H9 (cell line): ENCODE data around the gene PHKG1. TPM values are rescaled to one million over a fixed set of nuclear protein-coding genes. Genes with fewer than 3 reads are reported as not detected.

Source experiments
- DNase-seq: peaks from one replicate; pipeline ENCODE4 v3.0.0-alpha.2; 2017
- H2AFZ ChIP-seq: one replicate; pipeline ENCODE4 v1.6.1; 2013; ENCODE audit warnings: mild to moderate bottlenecking, low read length, control low read depth, moderate library complexity
- H2AK5ac ChIP-seq: 2 replicates; pipeline ENCODE4 v1.6.1; 2013; ENCODE audit warnings: low read length, control low read depth, mixed read lengths; ENCODE audit not compliant: insufficient read length
- H2BK120ac ChIP-seq: one replicate; pipeline ENCODE4 v1.6.1; 2013; ENCODE audit warnings: low read depth, mild to moderate bottlenecking, low read length, control low read depth, inconsistent platforms; ENCODE audit not compliant: poor library complexity, severe bottlenecking
- H2BK12ac ChIP-seq: 2 replicates; pipeline ENCODE4 v1.6.1; 2013; ENCODE audit warnings: low read length, control low read depth, mixed read lengths, low read depth; ENCODE audit not compliant: insufficient read length
- H2BK15ac ChIP-seq: 2 replicates; pipeline ENCODE4 v1.6.1; 2013; ENCODE audit warnings: low read depth, low read length, control low read depth
- H2BK20ac ChIP-seq: one replicate; pipeline ENCODE4 v1.6.1; 2013; ENCODE audit warnings: low read depth, mild to moderate bottlenecking, low read length, control low read depth, inconsistent platforms; ENCODE audit not compliant: poor library complexity, severe bottlenecking
- H2BK5ac ChIP-seq: 2 replicates; pipeline ENCODE4 v1.6.1; 2013; ENCODE audit warnings: low read length, control low read depth, mixed read lengths; ENCODE audit not compliant: insufficient read length
- H3K14ac ChIP-seq: 2 replicates; pipeline ENCODE4 v1.6.1; 2013; ENCODE audit warnings: low read length, control low read depth; ENCODE audit not compliant: insufficient read depth
- H3K18ac ChIP-seq: 2 replicates; pipeline ENCODE4 v1.6.1; 2013; ENCODE audit warnings: low read depth, mild to moderate bottlenecking, mixed read lengths, low read length, control low read depth; ENCODE audit not compliant: insufficient read length
- H3K23ac ChIP-seq: 2 replicates; pipeline ENCODE4 v1.6.1; 2013; ENCODE audit warnings: low read length, control low read depth, mixed read lengths, low read depth; ENCODE audit not compliant: insufficient read length
- H3K23me2 ChIP-seq: 2 replicates; pipeline ENCODE4 v1.6.1; 2013; ENCODE audit warnings: low read depth, mild to moderate bottlenecking, mixed read lengths, low read length, control low read depth; ENCODE audit not compliant: insufficient read length, poor library complexity, severe bottlenecking
- H3K27ac ChIP-seq: 2 replicates; pipeline ENCODE4 v1.5.1; 2013; ENCODE audit warnings: low read length, control low read depth, mixed read lengths, low read depth; ENCODE audit not compliant: insufficient read length
- H3K27me3 ChIP-seq: 2 replicates; pipeline ENCODE4 v1.6.1; 2013; ENCODE audit warnings: low read length, control low read depth, inconsistent platforms; ENCODE audit not compliant: insufficient read depth
- H3K4ac ChIP-seq: 2 replicates; pipeline ENCODE4 v1.6.1; 2013; ENCODE audit warnings: low read depth, mild to moderate bottlenecking, control low read depth, inconsistent platforms, low read length, moderate library complexity
- H3K4me1 ChIP-seq: 2 replicates; pipeline ENCODE4 v1.6.1; 2013; ENCODE audit warnings: low read length, control low read depth, inconsistent platforms; ENCODE audit not compliant: insufficient read depth
- H3K4me2 ChIP-seq: 2 replicates; pipeline ENCODE4 v1.6.1; 2013; ENCODE audit warnings: low read length, control low read depth, mixed read lengths; ENCODE audit not compliant: insufficient read length, insufficient read depth
- H3K56ac ChIP-seq: 2 replicates; pipeline ENCODE4 v1.6.1; 2013; ENCODE audit warnings: low read depth, mild to moderate bottlenecking, mixed read lengths, low read length, control low read depth; ENCODE audit not compliant: insufficient read length
- H3K79me1 ChIP-seq: 2 replicates; pipeline ENCODE4 v1.6.1; 2013; ENCODE audit warnings: low read depth, mild to moderate bottlenecking, moderate library complexity, low read length, control low read depth, inconsistent platforms; ENCODE audit not compliant: insufficient read depth, poor library complexity, severe bottlenecking
- H3K79me2 ChIP-seq: 2 replicates; pipeline ENCODE4 v1.6.1; 2013; ENCODE audit warnings: low read length, control low read depth, inconsistent platforms; ENCODE audit not compliant: insufficient read depth
- H3K9ac ChIP-seq: 2 replicates; pipeline ENCODE4 v1.6.1; 2013; ENCODE audit warnings: low read length, control low read depth, mixed read lengths; ENCODE audit not compliant: insufficient read length; ENCODE audit errors: extremely low read depth
- H3K9me3 ChIP-seq: one replicate; pipeline ENCODE4 v1.6.1; 2013; ENCODE audit warnings: low read depth, low read length, inconsistent platforms; ENCODE audit not compliant: control insufficient read depth
- H3T11ph ChIP-seq: one replicate; pipeline ENCODE4 v1.6.1; 2013; ENCODE audit warnings: mild to moderate bottlenecking, low read length, control low read depth, inconsistent platforms
- H4K20me1 ChIP-seq: one replicate; pipeline ENCODE4 v1.6.1; 2013; ENCODE audit not compliant: control insufficient read depth, insufficient read length, insufficient read depth
- H4K5ac ChIP-seq: 2 replicates; pipeline ENCODE4 v1.6.1; 2013; ENCODE audit warnings: low read depth, mild to moderate bottlenecking, mixed read lengths, low read length, control low read depth; ENCODE audit not compliant: insufficient read length
- H4K8ac ChIP-seq: replicated peaks from 2 replicates; pipeline ENCODE4 v1.6.1; 2013; ENCODE audit warnings: low read length, control low read depth, mixed read lengths, low read depth; ENCODE audit not compliant: insufficient read length
- H4K91ac ChIP-seq: 2 replicates; pipeline ENCODE4 v1.6.1; 2013; ENCODE audit warnings: low read depth, mild to moderate bottlenecking, moderate library complexity, mixed read lengths, low read length, control low read depth; ENCODE audit not compliant: insufficient read length
- H3K27ac Mint-ChIP-seq, 3 experiments: 2 replicates in 2 of 3; 3 replicates in 1 of 3; pipeline ENCODE4 v1.8.0; 2020 to 2021; ENCODE audit warnings: mixed read lengths in 3 of 3, mild to moderate bottlenecking in 1 of 3, moderate library complexity in 1 of 3
- H3K27me3 Mint-ChIP-seq: 2 replicates; pipeline ENCODE4 v1.8.0; 2021; ENCODE audit warnings: low read depth, mild to moderate bottlenecking, moderate library complexity, mixed read lengths
- H3K36me3 Mint-ChIP-seq, 3 experiments: 2 replicates in 2 of 3; 3 replicates in 1 of 3; pipeline ENCODE4 v1.8.0; 2020 to 2021; ENCODE audit warnings: low read depth in 3 of 3, mixed read lengths in 3 of 3; ENCODE audit not compliant: insufficient read depth in 1 of 3
- H3K4me1 Mint-ChIP-seq, 2 experiments: 2 replicates each; pipeline ENCODE4 v1.8.0; 2020; ENCODE audit warnings: mixed read lengths in 2 of 2
- H3K4me3 Mint-ChIP-seq, 2 experiments: 2 replicates in 1 of 2; 3 replicates in 1 of 2; pipeline ENCODE4 v1.8.0; 2020 to 2021; ENCODE audit warnings: mild to moderate bottlenecking in 2 of 2, mixed read lengths in 2 of 2, moderate library complexity in 1 of 2
- H3K9me3 Mint-ChIP-seq, 2 experiments: 2 replicates in 1 of 2; 3 replicates in 1 of 2; pipeline ENCODE4 v1.8.0; 2020; ENCODE audit warnings: mild to moderate bottlenecking in 2 of 2, mixed read lengths in 2 of 2, moderate library complexity in 1 of 2
- CTCF ChIP-seq: fragments of 200-600 bp; sonication (generic); conservative IDR thresholded peaks from 3 replicates; pipeline ENCODE4 v1.8.0; 2021; ENCODE audit warnings: antibody characterized with exemption, mild to moderate bottlenecking
- WGBS: extraction: QIAGEN DNeasy Blood & Tissue Kit; methylation state at CpG from one replicate; pipeline ENCODE4 v1.1.7; 2013; ENCODE audit warnings: missing lambda C conversion rate, low lambda C conversion rate, mixed read lengths; ENCODE audit not compliant: insufficient read length; ENCODE audit errors: extremely low coverage; 5-methylcytosine and 5-hydroxymethylcytosine counted together
- total RNA-seq: library from RNA; stranded (reverse); gene quantifications from 2 replicates; pipeline ENCODE4 v1.2.1, GENCODE V29; 2021

Gene PHKG1
- total RNA-seq, 1 experiment from 2014 or later = 0.42 TPM

GRCh38 chr7:56051339-56052191, 41.2 kb downstream of the PHKG1 start, which contains the start of the genes CCT6A and PSPH:
Gene CCT6A (plus strand): TSS chr7:56051765. CDS start chr7:56051849, 84 bp downstream.
Gene PSPH (minus strand): TSS chr7:56051444. CDS start chr7:56021212, 30,232 bp downstream.
- Histone ChIP-seq H4K91ac (no peak within 1 kb of the TSS), H3K23ac (no peak within 1 kb of the TSS), H3K4me2 (peak within 1 kb of the TSS; percentile 83), H3K14ac (peak within 1 kb of the TSS; percentile 99), H3T11ph (no peak within 1 kb of the TSS), H2BK120ac (no peak within 1 kb of the TSS), H3K23me2 (peaks cover 5% of the 10 kb centered on the region), H2BK12ac (no peak within 1 kb of the TSS), H3K27ac (peak within 1 kb of the TSS; percentile 58), H4K20me1 (no peaks in the 10 kb centered on the region), H3K79me2 (peaks cover 15% of the 10 kb centered on the region; the same call in 1 of the 2 replicates), H3K79me1 (peaks cover 5% of the 10 kb centered on the region), H3K4ac (peak within 1 kb of the TSS; percentile 54; the same call in 1 of the 2 replicates), H4K5ac (peak within 1 kb of the TSS; percentile 45), H2BK15ac (no peak within 1 kb of the TSS), H2BK20ac (no peak within 1 kb of the TSS), H3K18ac (peak within 1 kb of the TSS; percentile 99), H3K4me1 (no peaks in the 10 kb centered on the region; the same call in 1 of the 2 replicates), H3K9ac (peak within 1 kb of the TSS; percentile 95), H2AFZ (no peak within 1 kb of the TSS), H3K27me3 (no peaks in the 10 kb centered on the region), H2AK5ac (no peak within 1 kb of the TSS), H3K9me3 (no peaks in the 10 kb centered on the region), H2BK5ac (peak within 1 kb of the TSS; percentile 66), H3K56ac (no peak within 1 kb of the TSS), H4K8ac (no peak within 1 kb of the TSS)
- peak within 1 kb of the TSS; percentile 94 to 98 for H3K4me3 Mint-ChIP-seq
- peak within 1 kb of the TSS; percentile 98 to 99 (median 99) for H3K27ac Mint-ChIP-seq
- peak; percentile 98 for DNase-seq
- peaks cover 7 to 26% of the 10 kb centered on the region in 2 experiments for H3K4me1 Mint-ChIP-seq
- no peaks in the 10 kb centered on the region for H3K27me3 Mint-ChIP-seq
- H3K9me3 Mint-ChIP-seq = no peaks in the 10 kb centered on the region
- WGBS = no CpG with 5 or more reads among the region's 97 CpGs
- H3K36me3 Mint-ChIP-seq = peaks cover 39 to 47% (median 45%) of the 10 kb centered on the region in 3 experiments
- TF ChIP-seq CTCF = no peak
